Liver (tissue), 3 donors: Measurements from ENCODE around the gene L1TD1.

ENCODE experiments used
- CTCF ChIP-seq: fragments of 150-350 bp; IDR thresholded peaks from 2 replicates; pipeline ENCODE4 v1.5.1; 2017; ENCODE audit warnings: improper control_type of control experiment, low read depth, low read length; ENCODE audit not compliant: missing input control
- EGR1 ChIP-seq, 2 donors: IDR thresholded peaks; 2 replicates each; pipeline ENCODE4 v1.6.1; 2016 to 2018; ENCODE audit warnings: antibody characterized with exemption in 2 of 2, low read depth in 2 of 2
- FOXA1 ChIP-seq: IDR thresholded peaks from 2 replicates; pipeline ENCODE4 v1.6.1; 2016; ENCODE audit warnings: antibody characterized with exemption
- GABPA ChIP-seq, 2 donors: IDR thresholded peaks in 1 of 2; conservative IDR thresholded peaks in 1 of 2; 2 replicates each; pipeline ENCODE4 v1.6.1; 2016; ENCODE audit warnings: antibody characterized with exemption in 2 of 2, mild to moderate bottlenecking in 1 of 2, moderate library complexity in 1 of 2
- HNF4A ChIP-seq, 2 donors: conservative IDR thresholded peaks; 2 replicates each; pipeline ENCODE4 v1.6.1; 2016; ENCODE audit warnings: antibody characterized with exemption in 2 of 2, mild to moderate bottlenecking in 2 of 2
- MAX ChIP-seq: IDR thresholded peaks from 2 replicates; pipeline ENCODE4 v1.6.1; 2016; ENCODE audit warnings: antibody characterized with exemption
- NR2F2 ChIP-seq: IDR thresholded peaks from 2 replicates; pipeline ENCODE4 v1.6.1; 2016; ENCODE audit warnings: antibody characterized with exemption
- RAD21 ChIP-seq, 2 donors: IDR thresholded peaks; 2 replicates each; pipeline ENCODE4 v1.6.1; 2016; ENCODE audit warnings: antibody characterized with exemption in 2 of 2, mild to moderate bottlenecking in 2 of 2
- REST ChIP-seq: IDR thresholded peaks from 2 replicates; pipeline ENCODE4 v1.6.1; 2016; ENCODE audit warnings: antibody characterized with exemption, mild to moderate bottlenecking
- RXRA ChIP-seq, 2 donors: IDR thresholded peaks; 2 replicates each; pipeline ENCODE4 v1.6.1; 2017 to 2018; ENCODE audit warnings: antibody characterized with exemption in 2 of 2, mild to moderate bottlenecking in 1 of 2
- SP1 ChIP-seq: IDR thresholded peaks from 2 replicates; pipeline ENCODE4 v1.6.1; 2018; ENCODE audit warnings: antibody characterized with exemption, mild to moderate bottlenecking
- TAF1 ChIP-seq: conservative IDR thresholded peaks from 2 replicates; pipeline ENCODE4 v1.6.1; 2016; ENCODE audit warnings: antibody characterized with exemption, mild to moderate bottlenecking
- YY1 ChIP-seq: IDR thresholded peaks from 2 replicates; pipeline ENCODE4 v1.6.1; 2016; ENCODE audit warnings: antibody characterized with exemption, mild to moderate bottlenecking
- TF ChIP-seq, protein P1 (sequence below): IDR thresholded peaks from 2 replicates; pipeline ENCODE4 v1.6.1; 2016; ENCODE audit warnings: antibody characterized with exemption
- donor health status: healthy.
- donor health status: healthy.

GRCh38 chr1:62259551-62259950 lies 64.9 kb downstream of the L1TD1 start:
- no peak for TF ChIP-seq CTCF
- no peak for TF ChIP-seq TAF1
- no peak for TF ChIP-seq REST
- no peak for TF ChIP-seq FOXA1
- TF ChIP-seq GABPA (IDR thresholded peaks at IDR 0.05 in 1 of 2, conservative IDR thresholded peaks at IDR 0.05 in 1 of 2) = no peak
- TF ChIP-seq NR2F2 = no peak
- TF ChIP-seq MAX = no peak
- TF ChIP-seq RXRA (IDR thresholded peaks at IDR 0.05) = no peak
- no peak for TF ChIP-seq RAD21 (IDR thresholded peaks at IDR 0.05)
- TF ChIP-seq, protein P1, sequence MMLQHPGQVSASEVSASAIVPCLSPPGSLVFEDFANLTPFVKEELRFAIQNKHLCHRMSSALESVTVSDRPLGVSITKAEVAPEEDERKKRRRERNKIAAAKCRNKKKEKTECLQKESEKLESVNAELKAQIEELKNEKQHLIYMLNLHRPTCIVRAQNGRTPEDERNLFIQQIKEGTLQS = no peak
- no peak for TF ChIP-seq YY1
- no peak for TF ChIP-seq HNF4A (conservative IDR thresholded peaks at IDR 0.05)
- no peak for TF ChIP-seq SP1
- TF ChIP-seq EGR1 (IDR thresholded peaks at IDR 0.05; ENCODE audit: low read depth in 2 of 2) = no peak
